Sigmoid colon (tissue), 7 donors: ENCODE results near the gene JOSD2. TPM values are rescaled to one million over a fixed set of nuclear protein-coding genes. Genes with fewer than 3 reads are reported as not detected.

Source experiments
- DNase-seq: peaks from one replicate; pipeline ENCODE4 v3.0.0-alpha.2; 2019
- H3K27ac ChIP-seq, 4 donors: fragments of 200-600 bp; sonication (generic); one replicate each; pipeline ENCODE4 v1.5.1; 2016 to 2019; ENCODE audit warnings: mild to moderate bottlenecking in 1 of 4
- H3K27me3 ChIP-seq, 3 donors: fragments of 200-600 bp; sonication (generic); one replicate each; pipeline ENCODE4 v1.5.1; 2019; ENCODE audit warnings: mild to moderate bottlenecking in 1 of 3
- H3K36me3 ChIP-seq, 4 donors: fragments of 200-600 bp; sonication (generic); one replicate each; pipeline ENCODE4 v1.5.1; 2016 to 2019
- H3K4me1 ChIP-seq, 4 donors: fragments of 200-600 bp; sonication (generic); one replicate each; pipeline ENCODE4 v1.5.1; 2017 to 2019
- H3K4me3 ChIP-seq, 4 donors: fragments of 200-600 bp; sonication (generic); one replicate each; pipeline ENCODE4 v1.5.1; 2017 to 2019; ENCODE audit warnings: mild to moderate bottlenecking in 2 of 4, moderate library complexity in 1 of 4
- H3K9me3 ChIP-seq, 4 donors: fragments of 200-600 bp in 3 of 4; sonication (generic) in 3 of 4; one replicate each; pipeline versions ENCODE4 v1.5.1 to v1.6.1; 2013 to 2019
- CTCF ChIP-seq, 4 experiments: fragments of 450-650 bp in 3 of 4; fragments of 200-600 bp in 1 of 4; IDR thresholded peaks; one replicate each; pipeline ENCODE4 v1.5.1; 2016 to 2019; ENCODE audit warnings: antibody characterized with exemption in 4 of 4, mild to moderate bottlenecking in 3 of 4, moderate library complexity in 2 of 4
- EP300 ChIP-seq, 4 donors: sonication (generic); formaldehyde crosslinking; IDR thresholded peaks; one replicate each; pipeline ENCODE4 v1.6.1; 2017; ENCODE audit warnings: antibody characterized with exemption in 4 of 4
- POLR2A ChIP-seq, 2 donors: fragments of 450-650 bp; IDR thresholded peaks; one replicate each; pipeline ENCODE4 v1.6.1; 2016; ENCODE audit warnings: antibody characterized with exemption in 2 of 2, mild to moderate bottlenecking in 2 of 2, moderate library complexity in 2 of 2
- POLR2AphosphoS5 ChIP-seq, 4 donors: sonication (generic); formaldehyde crosslinking; IDR thresholded peaks; one replicate each; pipeline ENCODE4 v1.6.1; 2017; ENCODE audit warnings: antibody characterized with exemption in 4 of 4
- WGBS, 2 donors: extraction: QIAGEN DNeasy Blood & Tissue Kit; methylation state at CpG; one replicate each; pipeline ENCODE4 v1.1.7; 2013; 5-methylcytosine and 5-hydroxymethylcytosine counted together
- intact Hi-C: fragments of 100-400 bp; cut with DNase I; formaldehyde crosslinking; loops from one replicate; pipeline ENCODE4 v1.15.1; 2023
- polyA plus RNA-seq, 3 donors: library from polyadenylated mRNA; stranded (reverse); fragments of 200-250 nt; gene quantifications; one replicate each; pipeline ENCODE4 v1.2.3, GENCODE V29; 2013
- total RNA-seq, 4 donors: library from RNA; depleted of rRNA; stranded (reverse); fragments of >200 nt; gene quantifications; one replicate each; pipeline ENCODE4 v1.1.0, GENCODE V29; 2016
- donor health status: healthy with polysubstance abuse.
- donor health status: Bipolar disorder and iron deficiency.
- donor health status: healthy.

Gene JOSD2
- total and polyA plus RNA-seq, 7 donors: 23.5 to 85.1 (median 47.9) TPM

GRCh38 chr19:50485284-50485955 is 25.6 kb downstream of the JOSD2 start:
- DNase-seq: no peak
- intact Hi-C loops: no loop called here
- Histone ChIP-seq H3K9me3 (no peaks in the 10 kb centered on the region), H3K27me3 (peaks cover 8 to 45% (median 31%) of the 10 kb centered on the region in 3 donors), H3K36me3 (peaks cover 5 to 45% (median 13%) of the 10 kb centered on the region in 4 donors), H3K4me1 (no peaks in the 10 kb centered on the region), H3K4me3 (no peak overlapping the region), H3K27ac (no peak overlapping the region)
- TF ChIP-seq POLR2A (IDR thresholded peaks at IDR 0.05): no peak
- no peak for TF ChIP-seq POLR2AphosphoS5 (IDR thresholded peaks at IDR 0.05)
- no peak for TF ChIP-seq CTCF (IDR thresholded peaks at IDR 0.05)
- TF ChIP-seq EP300 (IDR thresholded peaks at IDR 0.05): no peak
- WGBS, 2 donors: 90 to 94% methylated on average over 10 of the region's 10 CpGs

GRCh38 chr19:50482916-50483315 is 28.1 kb downstream of the JOSD2 start:
- 93 to 94% methylated on average over 10 of the region's 10 CpGs for WGBS, 2 donors
- H3K36me3 ChIP-seq: peaks cover 12 to 64% (median 18%) of the 10 kb centered on the region in 4 donors
- H3K27ac ChIP-seq: no peak overlapping the region
- peaks cover 0 to 13% (median 3%) of the 10 kb centered on the region in 4 donors for H3K4me1 ChIP-seq
- DNase-seq: no peak
- TF ChIP-seq EP300 (IDR thresholded peaks at IDR 0.05) (no peak), CTCF (IDR thresholded peaks at IDR 0.05) (no peak), POLR2AphosphoS5 (IDR thresholded peaks at IDR 0.05) (no peak), POLR2A (IDR thresholded peaks at IDR 0.05) (no peak)
- intact Hi-C loops: no loop called here
- H3K4me3 ChIP-seq: no peak overlapping the region
- no peaks in the 10 kb centered on the region for H3K9me3 ChIP-seq
- H3K27me3 ChIP-seq: peaks cover 8 to 21% (median 14%) of the 10 kb centered on the region in 3 donors

- DNase-seq: no peak
- TF ChIP-seq EP300 (IDR thresholded peaks at IDR 0.05) (no peak), CTCF (IDR thresholded peaks at IDR 0.05) (no peak), POLR2A (IDR thresholded peaks at IDR 0.05) (no peak), POLR2AphosphoS5 (IDR thresholded peaks at IDR 0.05) (no peak)
- Histone ChIP-seq H3K4me1 (peaks cover 0 to 19% (median 8%) of the 10 kb centered on the region in 4 donors), H3K27ac (no peak overlapping the region), H3K9me3 (no peaks in the 10 kb centered on the region), H3K36me3 (peaks cover 12 to 64% (median 18%) of the 10 kb centered on the region in 4 donors), H3K27me3 (peaks cover 5 to 16% (median 8%) of the 10 kb centered on the region in 3 donors), H3K4me3 (no peak overlapping the region)
- 89 to 90% methylated on average over 16 of the region's 16 CpGs for WGBS, 2 donors
- intact Hi-C loops: no loop called here
These were observed 28.6 kb downstream of the JOSD2 start for GRCh38 chr19:50482271-50482855.

GRCh38 chr19:50481351-50482149 is 29.4 kb downstream of the JOSD2 start:
- Histone ChIP-seq H3K4me3 (no peak overlapping the region), H3K4me1 (peaks cover 0 to 26% (median 15%) of the 10 kb centered on the region in 4 donors), H3K9me3 (no peaks in the 10 kb centered on the region), H3K27me3 (peaks cover 0 to 8% (median under 1%) of the 10 kb centered on the region in 3 donors), H3K36me3 (peaks cover 12 to 64% (median 18%) of the 10 kb centered on the region in 4 donors), H3K27ac (no peak overlapping the region)
- DNase-seq: no peak
- WGBS, 2 donors: 95 to 96% methylated on average over 27 of the region's 27 CpGs
- intact Hi-C loops: no loop called here
- no peak for TF ChIP-seq CTCF (IDR thresholded peaks at IDR 0.05)
- TF ChIP-seq POLR2AphosphoS5 (IDR thresholded peaks at IDR 0.05): no peak
- TF ChIP-seq POLR2A (IDR thresholded peaks at IDR 0.05): no peak
- TF ChIP-seq EP300 (IDR thresholded peaks at IDR 0.05): no peak
